HG03378 (cell line): ENCODE measurements around the gene KCNG4.
A peak's percentile ranks its signal among the peaks of the same experiment; 100 is the strongest.

Experiments
- ATAC-seq: cut with Tn5 transposase; IDR thresholded peaks from one replicate; pipeline ENCODE4 v1.9.1; 2021; ENCODE audit warnings: mild to moderate bottlenecking, moderate library complexity; ENCODE audit not compliant: unreplicated experiment

Gene KCNG4

DNA sequence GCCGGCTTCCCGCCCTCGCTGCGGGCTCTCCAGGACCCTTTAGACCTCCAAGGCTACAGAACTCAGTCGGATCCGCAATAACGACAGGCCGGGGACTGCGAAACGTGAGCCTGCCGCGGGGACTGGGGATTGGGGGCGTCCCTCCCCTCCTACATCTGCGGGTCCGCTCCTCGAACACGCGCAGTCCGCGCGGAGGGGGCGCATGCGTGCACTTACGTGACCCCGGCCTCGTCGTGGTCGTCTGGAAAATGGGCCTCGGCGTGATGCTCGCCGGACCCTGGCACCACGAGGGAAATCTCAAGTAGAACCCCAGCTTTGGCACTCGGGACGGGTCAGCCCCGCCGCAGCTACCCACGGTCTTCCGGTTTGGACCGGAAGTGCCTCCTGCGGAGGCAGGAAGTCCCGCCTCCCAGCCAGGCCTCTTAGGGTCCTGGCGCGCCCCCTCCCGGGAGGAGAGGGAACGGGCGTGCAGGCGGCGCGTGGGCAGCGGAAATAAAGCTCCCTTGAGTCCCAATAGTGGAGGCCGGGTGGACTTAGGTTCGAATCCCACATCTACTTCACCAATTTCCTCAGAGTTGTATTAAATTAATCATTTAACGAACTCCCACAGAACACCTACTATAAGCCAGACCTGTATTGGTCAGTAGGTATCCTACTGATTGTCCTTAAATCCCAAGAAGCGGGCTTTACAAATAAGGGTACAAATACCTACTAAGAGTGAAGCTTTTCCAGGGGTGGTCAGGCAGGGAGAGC, 53.0 kb downstream of the KCNG4 start, which contains the start of gene TAF1C:
TAF1C (minus strand) TSS at position 373 of the 753 bp plus-strand sequence. CDS start 2,069 bp downstream, outside the sequence.
- ATAC-seq = peak; percentile 72

- no peak for ATAC-seq
These were observed 55.0 kb downstream of the KCNG4 start for GRCh38 chr16:84184775-84185174.

DNA sequence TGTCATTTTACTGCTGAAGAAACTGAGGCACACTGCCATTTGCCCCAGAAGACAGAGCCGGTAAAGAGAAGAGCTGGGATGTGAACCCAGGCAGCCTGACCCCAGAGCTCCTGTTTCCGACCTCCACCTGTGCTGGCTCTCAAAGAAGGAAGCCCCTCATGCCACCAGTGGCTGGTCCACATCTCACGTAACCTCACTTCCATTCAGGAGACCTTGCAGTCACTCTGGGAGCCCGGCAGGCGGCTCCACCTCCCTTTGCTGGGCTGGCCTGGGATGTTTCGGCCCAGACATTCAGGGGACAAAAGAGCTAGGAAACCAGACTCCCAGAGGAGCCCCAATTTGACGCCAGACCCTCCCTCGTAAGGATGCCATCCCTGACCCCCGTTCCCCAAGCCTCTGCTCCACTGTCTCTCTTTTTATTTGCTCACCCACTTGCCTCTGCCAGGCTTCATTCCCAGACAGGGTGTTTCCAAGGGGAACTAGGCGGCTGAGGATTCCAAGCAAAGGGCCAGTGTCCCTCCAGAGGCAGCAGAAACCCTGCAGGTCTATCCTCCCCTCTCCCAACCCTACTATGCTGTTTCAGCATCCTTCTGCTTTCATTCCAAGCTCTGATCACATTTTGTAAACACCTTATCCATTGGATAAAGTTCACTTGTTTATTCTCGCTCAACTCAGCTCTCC, 55.8 kb downstream of the KCNG4 start:
- ATAC-seq = no peak

- no peak for ATAC-seq
These were observed 56.3 kb downstream of the KCNG4 start for GRCh38 chr16:84183572-84183875.

DNA sequence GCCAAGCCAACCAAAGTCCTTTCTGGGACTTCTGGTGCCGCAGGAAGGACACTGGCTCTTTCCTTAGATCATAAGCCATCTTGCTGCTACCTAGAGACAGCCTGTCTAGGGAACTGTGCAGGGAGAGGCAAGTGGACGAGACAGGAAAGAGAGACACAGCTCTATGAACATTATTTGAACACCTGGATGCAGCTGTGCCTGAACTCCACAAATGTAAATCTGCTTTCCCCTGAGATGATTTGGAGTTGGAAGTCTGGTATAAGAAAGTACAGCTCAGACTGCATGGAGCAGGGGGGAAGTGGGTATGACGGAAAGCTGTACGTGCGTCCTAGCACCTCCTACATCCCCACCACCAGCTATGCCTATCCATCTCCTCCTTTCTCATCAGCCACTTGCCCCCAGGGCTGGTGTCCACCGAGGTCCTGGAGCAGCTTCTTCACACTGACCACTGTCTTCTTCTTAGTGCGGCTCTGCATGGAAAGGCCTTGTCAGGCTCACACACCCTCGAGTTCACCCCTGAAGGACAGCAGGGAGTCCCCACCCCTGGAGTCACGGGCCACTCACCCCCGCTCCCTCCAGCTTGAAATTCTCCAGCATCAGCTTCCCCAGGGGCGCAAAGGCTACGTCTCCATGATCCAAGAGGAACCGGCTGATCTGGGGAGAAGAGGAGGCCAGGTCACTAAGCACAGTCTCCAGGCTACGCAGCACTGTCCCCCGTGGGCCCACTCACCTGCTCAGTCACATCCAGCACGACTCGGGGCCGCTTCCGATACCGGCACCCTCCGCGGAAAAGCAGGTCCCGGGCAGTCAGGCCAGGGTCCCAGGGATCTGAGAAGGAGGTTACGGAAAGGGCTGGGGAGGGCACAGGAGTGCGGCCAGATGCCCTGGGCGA, 56.9 kb downstream of the KCNG4 start:
- no peak for ATAC-seq

- no peak for ATAC-seq
These were observed 57.7 kb downstream of the KCNG4 start for GRCh38 chr16:84182104-84182503.

DNA sequence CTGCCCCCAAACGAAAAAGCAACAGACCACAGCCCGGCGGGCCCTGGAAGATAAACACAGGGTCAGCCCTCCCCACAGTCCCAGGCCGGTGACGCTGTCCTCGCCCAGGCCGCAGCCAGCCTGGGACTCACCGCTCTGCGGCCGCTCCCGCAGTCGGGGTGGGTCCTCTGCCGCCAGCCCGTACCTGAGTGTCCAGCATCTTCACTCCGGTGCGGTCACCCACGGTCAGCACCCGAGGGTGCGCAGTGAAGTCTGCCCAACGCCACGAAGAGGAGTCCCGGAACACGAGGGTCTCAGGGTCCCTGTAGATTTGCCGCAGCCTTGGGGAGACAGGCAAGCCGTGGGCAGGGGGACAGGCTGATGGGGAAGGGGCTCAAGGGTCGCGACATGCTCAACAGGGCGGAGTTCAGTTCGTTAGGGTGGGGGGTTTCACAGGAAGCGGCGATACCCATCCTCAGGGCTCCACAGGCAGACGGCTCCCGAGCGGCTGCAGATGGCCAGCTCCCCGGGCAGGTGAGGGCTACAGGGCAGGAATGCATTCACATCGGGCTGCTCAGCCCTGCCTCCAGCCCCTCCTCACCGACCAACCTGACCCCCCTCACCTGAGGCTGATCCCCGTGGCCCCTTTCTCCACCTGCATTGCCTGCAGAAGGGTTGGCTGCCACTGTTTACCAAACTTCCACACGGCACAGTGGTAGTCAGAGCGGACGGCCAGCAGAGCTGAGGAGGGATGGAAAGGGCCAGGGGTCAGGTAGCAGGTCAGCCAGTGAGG, 58.5 kb downstream of the KCNG4 start:
- ATAC-seq = no peak

- ATAC-seq = no peak
These were observed 59.2 kb downstream of the KCNG4 start for GRCh38 chr16:84180519-84181140.

DNA sequence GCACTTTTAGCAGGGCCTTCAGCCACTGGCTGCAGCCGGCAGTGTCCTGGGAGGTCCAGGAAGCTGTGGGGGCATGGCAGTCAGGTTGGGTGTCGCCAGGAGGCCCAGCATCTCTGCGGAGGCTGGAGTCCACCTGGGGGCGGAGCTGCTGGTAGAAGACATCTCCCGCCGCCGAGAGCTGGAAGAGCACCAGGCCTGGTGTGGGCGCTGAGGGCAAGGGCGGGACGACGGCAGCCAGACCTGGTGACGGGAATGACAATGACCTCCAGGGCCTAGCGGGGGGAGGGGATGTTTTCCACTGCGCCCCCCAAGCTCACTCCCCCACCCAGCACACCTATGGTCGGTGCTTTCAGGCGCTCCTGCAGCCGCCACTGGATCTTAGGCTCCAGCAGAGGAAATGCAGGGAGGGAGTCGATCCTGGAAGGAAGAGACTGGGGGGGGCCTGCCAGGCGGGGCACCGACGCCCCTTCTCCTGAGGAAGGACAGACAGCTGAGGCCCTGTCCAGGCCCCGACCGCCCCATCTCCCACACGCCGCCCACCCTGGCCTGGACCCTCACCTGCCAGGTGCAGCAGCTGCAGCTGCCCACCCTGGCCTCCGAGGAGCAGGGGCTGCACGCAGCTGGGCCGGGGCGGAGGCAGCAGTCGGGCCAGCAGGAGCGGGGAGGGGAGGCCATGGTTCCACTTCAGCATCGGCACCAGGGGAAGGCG, 60.0 kb downstream of the KCNG4 start:
- ATAC-seq = no peak

DNA sequence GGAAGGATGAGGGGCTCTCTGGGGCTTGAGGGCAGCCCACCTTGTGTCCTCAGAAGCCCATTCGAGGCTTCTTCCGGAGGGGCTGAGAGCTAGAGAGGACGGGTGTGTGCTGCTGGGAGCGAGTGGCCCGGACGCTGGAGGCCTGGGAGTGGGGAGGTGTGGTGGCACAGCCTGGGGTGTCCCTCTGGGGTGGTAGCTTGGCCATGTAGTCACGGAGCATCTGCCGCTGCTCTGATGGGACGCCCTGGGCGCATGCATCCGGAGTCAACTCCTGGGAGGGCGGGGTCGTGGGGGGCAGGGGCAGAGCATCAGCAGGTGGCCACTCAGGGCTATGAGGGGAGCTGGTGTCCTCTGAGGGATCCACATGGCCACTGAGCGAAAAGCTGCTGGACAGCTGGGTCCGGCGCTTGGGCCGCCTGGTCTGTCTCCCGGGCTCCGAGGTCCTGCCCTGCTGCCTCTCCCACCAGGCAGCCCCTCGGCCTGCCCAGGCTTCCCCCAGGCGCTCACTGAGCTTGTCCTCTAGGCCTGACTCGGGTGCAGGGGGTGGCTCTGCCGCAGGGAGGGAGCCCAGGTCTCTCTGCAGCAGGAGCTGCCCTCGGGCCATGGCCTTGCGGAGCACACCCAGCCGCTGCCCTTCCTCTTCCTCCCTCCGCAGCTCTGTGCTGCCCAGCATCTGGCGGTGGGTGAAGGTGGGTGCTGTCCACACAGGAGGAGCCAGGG, 60.8 kb downstream of the KCNG4 start:
- no peak for ATAC-seq

- no peak for ATAC-seq
These were observed 61.6 kb downstream of the KCNG4 start for GRCh38 chr16:84178146-84178765.

GRCh38 chr16:84177741-84178073, 62.1 kb downstream of the KCNG4 start:
- ATAC-seq = no peak

- ATAC-seq = no peak
These were observed 63.4 kb downstream of the KCNG4 start for GRCh38 chr16:84176192-84177053.

- peak; percentile 53 for ATAC-seq
These were observed 64.3 kb downstream of the KCNG4 start for GRCh38 chr16:84175350-84176081.

DNA sequence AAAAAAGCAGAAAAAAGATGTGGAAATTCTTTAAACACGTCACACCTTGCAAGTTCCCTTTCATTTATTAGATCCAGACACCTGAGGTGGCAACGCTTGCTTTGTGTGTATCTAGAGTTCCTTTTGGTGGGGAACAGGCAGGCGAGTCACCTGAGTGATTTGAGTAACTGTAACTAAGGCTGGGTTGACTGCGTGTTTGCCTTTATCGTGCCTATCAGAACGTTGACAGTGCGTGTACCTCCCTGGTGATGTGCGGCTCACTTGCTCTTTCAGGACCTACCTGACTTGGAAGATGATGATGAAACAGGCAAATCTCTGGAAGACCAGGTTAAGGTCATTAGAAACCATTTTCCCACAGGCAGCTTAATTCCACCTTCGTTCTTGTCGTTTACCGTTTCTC, 65.4 kb downstream of the KCNG4 start:
- ATAC-seq = no peak

- no peak for ATAC-seq
These were observed 70.0 kb downstream of the KCNG4 start for GRCh38 chr16:84169765-84170310.
